ENCODE data around the gene SPATA2.

SPATA2 gene

GRCh38 chr20:49889001-49889934 lies 26.1 kb downstream of the SPATA2 start:
- in situ Hi-C loops (cut with HindIII; ENCODE audit: low sequenced_read_pairs), result no loop called here
- no peak overlapping the region for H3K4me3 ChIP-seq (ENCODE audit: low read depth, low read length)
- TF ChIP-seq CTCF (IDR thresholded peaks at IDR 0.05; ENCODE audit: low read depth, low read length, missing control alignments), result no peak
- no peak for DNase-seq (ENCODE audit: low read depth)

GRCh38 chr20:49888212-49889000 lies 26.9 kb downstream of the SPATA2 start:
- TF ChIP-seq CTCF (IDR thresholded peaks at IDR 0.05; ENCODE audit: low read depth, low read length, missing control alignments), result peak; percentile 93
- no peak overlapping the region for H3K4me3 ChIP-seq (ENCODE audit: low read depth, low read length)
- in situ Hi-C loops (cut with HindIII; ENCODE audit: low sequenced_read_pairs), result no loop called here
- DNase-seq (ENCODE audit: low read depth), result peak; percentile 31

- no peak for DNase-seq (ENCODE audit: low read depth)
- H3K4me3 ChIP-seq (ENCODE audit: low read depth, low read length), result no peak overlapping the region
- in situ Hi-C loops (cut with HindIII; ENCODE audit: low sequenced_read_pairs), result no loop called here
- TF ChIP-seq CTCF (IDR thresholded peaks at IDR 0.05; ENCODE audit: low read depth, low read length, missing control alignments), result no peak
Observed at GRCh38 chr20:49887251-49888211, 27.8 kb downstream of the SPATA2 start.

GRCh38 chr20:49886571-49887213 lies 28.6 kb downstream of the SPATA2 start:
- no peak for DNase-seq (ENCODE audit: low read depth)
- no peak overlapping the region for H3K4me3 ChIP-seq (ENCODE audit: low read depth, low read length)
- in situ Hi-C loops (cut with HindIII; ENCODE audit: low sequenced_read_pairs), result no loop called here
- TF ChIP-seq CTCF (IDR thresholded peaks at IDR 0.05; ENCODE audit: low read depth, low read length, missing control alignments), result no peak

GRCh38 chr20:49885558-49886332 lies 29.6 kb downstream of the SPATA2 start:
- TF ChIP-seq CTCF (IDR thresholded peaks at IDR 0.05; ENCODE audit: low read depth, low read length, missing control alignments), result no peak
- no peak overlapping the region for H3K4me3 ChIP-seq (ENCODE audit: low read depth, low read length)
- in situ Hi-C loops (cut with HindIII; ENCODE audit: low sequenced_read_pairs), result no loop called here
- DNase-seq (ENCODE audit: low read depth), result no peak
